ENCODE results near the gene SHISAL1. TPM values are rescaled to one million over a fixed set of nuclear protein-coding genes. Genes with fewer than 3 reads are reported as not detected.

The SHISAL1 gene
- total RNA-seq, 4 donors from 2014 or later, result 1.1 to 3.3 (median 1.4) TPM

DNA sequence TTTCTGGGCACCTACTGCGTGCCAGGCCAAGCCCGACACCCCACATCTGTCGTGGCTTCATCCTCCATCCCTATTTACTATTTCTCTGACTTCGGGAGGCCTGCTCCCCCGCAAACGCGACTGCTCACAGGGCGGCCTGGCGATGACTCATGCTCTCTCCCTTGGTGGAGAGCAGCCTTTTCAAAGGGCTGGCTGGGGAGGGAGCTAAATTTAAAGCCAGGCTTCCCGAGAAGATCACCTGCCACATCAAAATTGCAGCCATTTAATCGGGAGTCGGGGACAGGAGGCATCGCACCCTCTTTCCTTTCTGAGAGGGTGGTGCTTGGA is 24.9 kb upstream of the SHISAL1 start:
- no peaks in the 10 kb centered on the region for H3K9me3 ChIP-seq
- DNase-seq, result no peak
- H3K27me3 ChIP-seq, result no peaks in the 10 kb centered on the region
- TF ChIP-seq POLR2A (IDR thresholded peaks at IDR 0.05), result no peak
- TF ChIP-seq, protein P1, sequence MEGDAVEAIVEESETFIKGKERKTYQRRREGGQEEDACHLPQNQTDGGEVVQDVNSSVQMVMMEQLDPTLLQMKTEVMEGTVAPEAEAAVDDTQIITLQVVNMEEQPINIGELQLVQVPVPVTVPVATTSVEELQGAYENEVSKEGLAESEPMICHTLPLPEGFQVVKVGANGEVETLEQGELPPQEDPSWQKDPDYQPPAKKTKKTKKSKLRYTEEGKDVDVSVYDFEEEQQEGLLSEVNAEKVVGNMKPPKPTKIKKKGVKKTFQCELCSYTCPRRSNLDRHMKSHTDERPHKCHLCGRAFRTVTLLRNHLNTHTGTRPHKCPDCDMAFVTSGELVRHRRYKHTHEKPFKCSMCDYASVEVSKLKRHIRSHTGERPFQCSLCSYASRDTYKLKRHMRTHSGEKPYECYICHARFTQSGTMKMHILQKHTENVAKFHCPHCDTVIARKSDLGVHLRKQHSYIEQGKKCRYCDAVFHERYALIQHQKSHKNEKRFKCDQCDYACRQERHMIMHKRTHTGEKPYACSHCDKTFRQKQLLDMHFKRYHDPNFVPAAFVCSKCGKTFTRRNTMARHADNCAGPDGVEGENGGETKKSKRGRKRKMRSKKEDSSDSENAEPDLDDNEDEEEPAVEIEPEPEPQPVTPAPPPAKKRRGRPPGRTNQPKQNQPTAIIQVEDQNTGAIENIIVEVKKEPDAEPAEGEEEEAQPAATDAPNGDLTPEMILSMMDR (IDR thresholded peaks at IDR 0.05), result no peak
- H3K27ac ChIP-seq, result no peak overlapping the region
- H3K4me3 ChIP-seq, result no peak overlapping the region
- H3K36me3 ChIP-seq, result no peaks in the 10 kb centered on the region
- peaks cover 0 to 8% (median 0%) of the 10 kb centered on the region in 4 donors for H3K4me1 ChIP-seq

DNA sequence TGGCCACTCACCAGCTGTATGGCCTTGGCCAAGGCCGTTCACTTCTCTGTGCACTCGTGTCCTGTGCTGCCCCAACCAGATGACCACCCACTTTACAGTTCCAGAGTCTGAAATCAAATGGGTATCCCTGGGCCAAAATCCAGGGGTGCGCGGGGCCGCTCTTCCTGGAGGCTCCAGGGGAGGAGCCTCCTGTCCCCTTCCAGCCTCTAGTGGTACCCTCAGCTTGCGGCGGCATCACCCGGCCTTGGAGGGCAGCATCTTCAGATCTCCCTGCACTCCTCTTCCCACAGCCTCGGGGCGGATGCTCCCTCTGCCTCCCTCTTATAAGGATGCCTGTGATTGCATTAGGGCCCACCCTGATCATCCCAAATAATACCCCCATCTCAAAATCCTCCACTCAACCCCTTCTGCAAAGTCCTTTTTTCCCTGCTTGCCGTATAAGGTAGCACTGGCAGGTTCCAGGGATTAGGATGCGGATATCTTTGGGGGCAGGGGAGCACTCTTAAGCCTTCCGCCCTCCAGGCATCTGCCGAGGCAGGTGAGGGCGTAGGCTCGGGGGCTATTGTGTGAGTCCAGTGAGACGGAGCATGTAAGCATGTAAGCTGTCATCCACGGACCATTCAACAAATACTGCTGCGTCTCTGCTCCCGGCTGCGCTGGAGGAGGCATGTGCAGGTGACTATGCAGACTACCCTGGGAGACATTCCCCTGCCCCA is 24.4 kb upstream of the SHISAL1 start:
- no peak overlapping the region for H3K4me3 ChIP-seq
- no peak for DNase-seq
- H3K9me3 ChIP-seq, result no peaks in the 10 kb centered on the region
- TF ChIP-seq, protein P1 (IDR thresholded peaks at IDR 0.05), result no peak
- TF ChIP-seq POLR2A (IDR thresholded peaks at IDR 0.05), result no peak
- no peaks in the 10 kb centered on the region for H3K27me3 ChIP-seq
- H3K36me3 ChIP-seq, result no peaks in the 10 kb centered on the region
- H3K27ac ChIP-seq, result no peak overlapping the region
- H3K4me1 ChIP-seq, result peaks cover 0 to 7% (median 0%) of the 10 kb centered on the region in 4 donors

DNA sequence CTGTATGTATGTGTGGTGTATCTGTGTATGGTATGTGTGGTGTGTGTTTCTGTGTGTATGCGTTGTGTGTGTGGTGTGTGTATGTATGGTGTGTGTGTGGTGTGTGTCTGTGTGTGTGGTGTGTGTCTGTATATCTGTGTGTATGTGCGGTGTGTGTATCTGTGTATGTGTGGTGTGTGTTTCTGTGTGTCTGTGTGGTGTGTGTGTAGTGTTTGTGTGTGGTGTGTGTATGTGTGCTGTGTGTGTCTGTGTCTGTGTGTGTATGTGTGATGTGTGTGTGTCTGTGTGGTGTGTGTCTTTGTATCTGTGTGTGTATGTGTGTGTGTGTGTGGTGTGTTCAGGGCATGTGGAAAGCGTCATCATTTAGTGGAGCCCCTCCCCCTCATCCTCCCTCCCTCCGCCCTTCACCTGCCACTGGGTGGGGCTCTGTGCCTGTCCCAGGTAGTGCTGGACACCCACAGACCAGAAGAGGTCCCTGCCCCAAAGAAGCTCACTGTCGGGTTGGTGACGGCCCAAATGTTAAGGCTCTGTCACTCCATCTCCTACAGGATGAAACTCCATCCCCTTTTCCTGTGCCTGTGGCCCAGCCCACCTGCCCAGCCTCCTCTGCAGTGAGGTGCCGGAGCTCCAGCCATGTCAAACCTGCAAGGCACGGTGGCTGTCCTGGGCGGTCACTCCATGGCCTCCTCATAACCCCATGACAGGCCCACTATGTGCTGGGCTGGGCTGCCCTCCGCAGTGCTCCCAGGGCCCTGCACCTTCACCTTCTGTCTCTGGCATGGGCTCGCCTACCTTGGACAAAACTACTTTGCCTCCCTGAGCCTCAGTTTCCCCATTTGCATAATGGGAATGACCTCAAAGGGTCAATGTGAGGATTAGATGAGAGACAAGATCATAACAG is 23.4 kb upstream of the SHISAL1 start:
- no peaks in the 10 kb centered on the region for H3K36me3 ChIP-seq
- no peak for TF ChIP-seq POLR2A (IDR thresholded peaks at IDR 0.05)
- TF ChIP-seq, protein P1 (IDR thresholded peaks at IDR 0.05), result no peak
- no peak overlapping the region for H3K27ac ChIP-seq
- DNase-seq, result no peak
- H3K4me3 ChIP-seq, result no peak overlapping the region
- peaks cover 0 to 1% of the 10 kb centered on the region in 2 donors for H3K27me3 ChIP-seq
- peaks cover 0 to 3% (median 1%) of the 10 kb centered on the region in 4 donors for H3K4me1 ChIP-seq
- H3K9me3 ChIP-seq, result no peaks in the 10 kb centered on the region

DNA sequence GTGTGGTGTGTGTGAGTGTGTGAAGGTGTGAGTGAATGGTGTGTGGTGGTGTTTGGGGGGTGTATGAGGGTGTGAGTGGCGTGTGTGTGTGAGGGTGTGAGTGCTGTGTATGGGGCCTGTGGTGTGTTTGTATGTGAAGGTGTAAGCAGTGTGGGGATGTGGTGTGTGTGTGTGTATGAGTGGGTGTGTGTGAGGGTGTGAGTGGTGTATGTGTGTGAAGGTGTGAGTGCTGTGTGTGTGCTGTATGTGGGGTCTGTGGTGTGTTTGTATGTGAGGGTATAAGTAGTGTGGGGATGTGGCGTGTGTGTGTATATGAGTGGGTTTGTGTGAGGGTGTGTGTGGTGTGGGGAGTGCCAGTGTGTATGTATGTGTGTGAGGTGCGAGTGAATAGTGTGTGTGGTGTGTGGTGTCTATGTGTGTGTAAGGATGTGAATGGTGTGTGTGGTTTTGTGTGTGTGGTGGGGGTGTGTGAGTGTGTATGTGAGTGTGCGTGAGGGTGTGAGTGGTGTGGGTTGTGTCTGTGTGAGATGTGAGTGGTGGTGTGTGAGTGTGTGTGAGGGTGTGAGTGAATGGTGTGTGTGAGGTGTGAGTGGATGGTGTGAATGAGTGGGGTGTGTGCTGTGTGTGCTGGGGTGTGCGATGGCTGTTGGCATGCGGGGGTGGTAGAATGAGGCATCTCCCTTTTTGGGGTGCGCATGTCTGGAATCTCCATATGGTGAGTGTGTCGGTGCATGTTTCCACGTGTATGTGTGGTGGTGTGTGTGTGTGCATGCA is 22.5 kb upstream of the SHISAL1 start:
- no peaks in the 10 kb centered on the region for H3K9me3 ChIP-seq
- peaks cover 0 to 12% (median 2%) of the 10 kb centered on the region in 4 donors for H3K4me1 ChIP-seq
- no peak overlapping the region for H3K27ac ChIP-seq
- H3K4me3 ChIP-seq, result no peak overlapping the region
- TF ChIP-seq POLR2A (IDR thresholded peaks at IDR 0.05), result no peak
- TF ChIP-seq, protein P1 (IDR thresholded peaks at IDR 0.05), result no peak
- peaks cover 0 to 8% of the 10 kb centered on the region in 2 donors for H3K27me3 ChIP-seq
- H3K36me3 ChIP-seq, result no peaks in the 10 kb centered on the region
- no peak for DNase-seq

DNA sequence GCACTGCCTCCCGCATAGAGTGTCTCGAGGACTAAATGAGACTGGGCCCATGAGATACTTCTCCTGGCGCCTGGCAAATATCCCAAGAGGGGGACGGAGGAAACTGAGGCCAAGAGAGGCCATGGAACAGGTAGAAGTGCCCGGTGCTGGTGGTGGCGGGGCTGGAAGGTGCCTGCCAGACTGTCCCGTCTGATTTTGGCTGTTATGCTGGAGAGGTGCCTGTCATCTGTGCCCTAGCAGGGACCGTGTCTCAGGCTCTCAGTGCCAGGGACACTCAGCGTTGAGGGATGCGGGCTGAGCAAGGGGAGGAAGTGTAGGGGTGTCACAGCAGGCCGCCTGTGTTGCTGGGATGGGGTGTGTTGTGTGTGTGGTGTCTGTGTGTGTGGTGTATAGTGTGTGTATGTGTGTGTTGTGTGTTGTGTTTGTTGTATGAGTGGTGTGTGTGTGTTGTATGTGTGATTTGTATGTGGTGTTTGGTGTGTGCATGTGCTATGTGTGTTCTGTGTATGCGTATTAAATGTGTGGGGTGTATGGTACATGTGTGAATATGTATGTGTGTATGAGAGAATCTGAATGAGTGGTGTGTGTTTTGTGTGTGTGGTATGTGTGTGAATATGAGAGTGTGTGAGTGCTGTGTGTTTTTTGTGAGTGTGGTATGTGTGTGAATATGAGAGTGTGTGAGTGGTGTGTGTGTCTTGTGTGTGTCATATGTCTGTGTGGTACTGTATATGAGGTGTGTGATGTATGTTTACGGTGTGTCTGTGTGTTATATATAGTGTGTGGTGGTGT is 21.3 kb upstream of the SHISAL1 start:
- TF ChIP-seq POLR2A (IDR thresholded peaks at IDR 0.05), result no peak
- TF ChIP-seq, protein P1 (IDR thresholded peaks at IDR 0.05), result no peak
- H3K4me1 ChIP-seq, result peaks cover 0 to 13% (median 2%) of the 10 kb centered on the region in 4 donors
- DNase-seq, result no peak
- H3K36me3 ChIP-seq, result no peaks in the 10 kb centered on the region
- no peaks in the 10 kb centered on the region for H3K9me3 ChIP-seq
- H3K27ac ChIP-seq, result no peak overlapping the region
- H3K27me3 ChIP-seq, result peaks cover 0 to 8% of the 10 kb centered on the region in 2 donors
- H3K4me3 ChIP-seq, result no peak overlapping the region

Measured in Peyer's patch (tissue), 4 donors.